Astrocyte of the cerebellum (primary cell): ENCODE measurements around the gene FCN1.
"Not testable (repeated sequence)": the region's sequence is repeated elsewhere in the genome, so short reads cannot be mapped to it uniquely, and the experiment has no call there.

ENCODE experiments used
- DNase-seq: peaks from one replicate; pipeline ENCODE4 v3.0.0-alpha.2; 2011; ENCODE audit warnings: low read depth
- H3K4me3 ChIP-seq: 2 replicates; pipeline ENCODE4 v1.5.1; 2011; ENCODE audit warnings: mild to moderate bottlenecking, low read depth, low read length, moderate library complexity
- in situ Hi-C: cut with HindIII; loops from 2 replicates; pipeline ENCODE4 v1.10.0; 2017; ENCODE audit warnings: low sequenced_read_pairs
- TF ChIP-seq, protein P1 (sequence below): IDR thresholded peaks from 2 replicates; pipeline ENCODE4 v1.5.1; 2012; ENCODE audit warnings: low read length, low read depth, moderate library complexity, mild to moderate bottlenecking; ENCODE audit errors: missing control alignments

FCN1 gene

DNA sequence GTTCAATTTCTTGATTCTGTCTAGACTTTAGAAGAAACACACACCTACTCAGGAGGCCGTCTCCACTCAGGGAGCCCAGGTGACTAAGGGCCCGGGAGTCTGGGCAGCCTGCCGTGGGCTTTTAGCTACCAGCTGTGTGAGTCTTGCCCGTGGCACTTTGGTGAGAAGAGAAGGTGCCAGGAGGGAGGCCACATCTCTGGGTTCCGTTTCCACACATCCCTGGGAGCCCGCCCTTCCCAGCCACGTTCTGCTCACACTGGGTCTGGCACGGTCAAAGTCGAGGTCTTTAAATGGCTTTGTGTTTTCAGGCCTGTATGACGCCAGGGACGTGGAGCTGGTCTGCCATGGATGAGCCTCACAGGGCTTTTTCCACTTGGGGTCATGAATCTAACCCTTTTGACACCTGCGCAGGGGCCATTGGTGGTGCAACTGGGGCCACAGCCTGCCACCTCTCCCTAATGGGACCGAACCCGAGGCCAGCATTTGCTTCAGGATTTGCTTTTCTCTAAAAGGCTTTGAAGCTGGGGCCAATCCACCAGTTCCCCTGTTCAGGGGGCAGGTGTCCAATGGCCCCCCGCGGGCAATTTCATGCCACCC lies 54.3 kb downstream of the FCN1 start:
- no peak for DNase-seq
- in situ Hi-C loops: no loop called here
- no peak overlapping the region for H3K4me3 ChIP-seq
- TF ChIP-seq, protein P1, sequence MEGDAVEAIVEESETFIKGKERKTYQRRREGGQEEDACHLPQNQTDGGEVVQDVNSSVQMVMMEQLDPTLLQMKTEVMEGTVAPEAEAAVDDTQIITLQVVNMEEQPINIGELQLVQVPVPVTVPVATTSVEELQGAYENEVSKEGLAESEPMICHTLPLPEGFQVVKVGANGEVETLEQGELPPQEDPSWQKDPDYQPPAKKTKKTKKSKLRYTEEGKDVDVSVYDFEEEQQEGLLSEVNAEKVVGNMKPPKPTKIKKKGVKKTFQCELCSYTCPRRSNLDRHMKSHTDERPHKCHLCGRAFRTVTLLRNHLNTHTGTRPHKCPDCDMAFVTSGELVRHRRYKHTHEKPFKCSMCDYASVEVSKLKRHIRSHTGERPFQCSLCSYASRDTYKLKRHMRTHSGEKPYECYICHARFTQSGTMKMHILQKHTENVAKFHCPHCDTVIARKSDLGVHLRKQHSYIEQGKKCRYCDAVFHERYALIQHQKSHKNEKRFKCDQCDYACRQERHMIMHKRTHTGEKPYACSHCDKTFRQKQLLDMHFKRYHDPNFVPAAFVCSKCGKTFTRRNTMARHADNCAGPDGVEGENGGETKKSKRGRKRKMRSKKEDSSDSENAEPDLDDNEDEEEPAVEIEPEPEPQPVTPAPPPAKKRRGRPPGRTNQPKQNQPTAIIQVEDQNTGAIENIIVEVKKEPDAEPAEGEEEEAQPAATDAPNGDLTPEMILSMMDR: no peak

DNA sequence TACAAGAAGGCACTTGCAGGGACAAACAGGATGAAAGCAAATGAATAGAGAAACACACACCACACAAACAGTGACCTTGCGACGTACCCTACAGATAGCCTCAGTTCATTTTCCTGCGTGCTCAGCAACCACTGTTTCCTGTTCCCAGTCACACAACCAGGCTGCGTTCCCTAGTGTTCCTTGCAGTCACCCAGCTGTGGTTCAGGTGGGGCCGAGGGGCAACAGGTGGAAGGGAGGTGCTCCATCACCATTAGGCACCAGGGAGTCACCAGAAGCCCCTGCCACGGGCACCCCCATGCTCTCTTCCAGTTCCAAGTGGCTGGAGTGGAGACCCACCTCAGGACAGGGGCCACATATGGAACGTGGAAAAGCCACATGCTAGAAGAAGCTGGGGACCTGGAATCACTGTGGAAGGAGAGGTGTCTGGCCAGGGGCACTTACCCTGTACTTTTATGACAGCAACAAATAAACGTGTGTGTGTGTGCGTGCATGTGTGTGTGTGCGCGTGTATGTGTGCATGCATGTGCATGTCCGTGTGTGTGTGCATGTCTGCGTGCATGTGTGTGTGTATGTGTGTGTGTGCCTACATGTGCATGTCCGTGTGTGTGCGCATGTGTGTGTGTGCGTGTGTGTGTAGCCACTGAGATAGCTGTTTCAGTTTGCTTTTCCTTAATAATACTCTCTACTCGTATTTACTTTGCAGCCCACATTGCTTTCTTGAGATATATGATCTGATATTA lies 55.9 kb downstream of the FCN1 start:
- TF ChIP-seq, protein P1: no peak
- in situ Hi-C loops: no loop called here

DNA sequence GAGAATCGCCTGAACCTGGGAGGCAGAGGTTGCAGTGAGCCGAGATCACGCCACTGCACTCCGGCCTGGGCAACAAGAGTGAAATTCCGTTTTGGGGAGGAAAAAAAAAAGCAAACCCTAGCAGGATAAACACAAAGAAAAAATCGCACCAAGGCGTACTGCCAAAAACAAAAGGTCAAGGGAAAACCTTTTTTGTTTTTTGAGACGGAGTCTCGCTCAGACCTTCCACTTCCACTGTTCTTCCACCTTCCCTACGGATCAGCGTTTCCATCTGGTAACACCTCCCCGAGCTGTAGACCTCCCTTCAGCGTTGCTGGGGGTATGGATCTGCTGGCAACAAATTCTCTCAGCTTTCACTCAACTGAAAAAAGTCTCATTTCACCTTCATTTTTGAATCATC lies 57.2 kb downstream of the FCN1 start:
- TF ChIP-seq, protein P1: no peak
- in situ Hi-C loops: no loop called here

More for the DNA sequence above, 55.9 kb downstream of the FCN1 start:
- no peak for DNase-seq
- H3K4me3 ChIP-seq: no peak overlapping the region

DNA sequence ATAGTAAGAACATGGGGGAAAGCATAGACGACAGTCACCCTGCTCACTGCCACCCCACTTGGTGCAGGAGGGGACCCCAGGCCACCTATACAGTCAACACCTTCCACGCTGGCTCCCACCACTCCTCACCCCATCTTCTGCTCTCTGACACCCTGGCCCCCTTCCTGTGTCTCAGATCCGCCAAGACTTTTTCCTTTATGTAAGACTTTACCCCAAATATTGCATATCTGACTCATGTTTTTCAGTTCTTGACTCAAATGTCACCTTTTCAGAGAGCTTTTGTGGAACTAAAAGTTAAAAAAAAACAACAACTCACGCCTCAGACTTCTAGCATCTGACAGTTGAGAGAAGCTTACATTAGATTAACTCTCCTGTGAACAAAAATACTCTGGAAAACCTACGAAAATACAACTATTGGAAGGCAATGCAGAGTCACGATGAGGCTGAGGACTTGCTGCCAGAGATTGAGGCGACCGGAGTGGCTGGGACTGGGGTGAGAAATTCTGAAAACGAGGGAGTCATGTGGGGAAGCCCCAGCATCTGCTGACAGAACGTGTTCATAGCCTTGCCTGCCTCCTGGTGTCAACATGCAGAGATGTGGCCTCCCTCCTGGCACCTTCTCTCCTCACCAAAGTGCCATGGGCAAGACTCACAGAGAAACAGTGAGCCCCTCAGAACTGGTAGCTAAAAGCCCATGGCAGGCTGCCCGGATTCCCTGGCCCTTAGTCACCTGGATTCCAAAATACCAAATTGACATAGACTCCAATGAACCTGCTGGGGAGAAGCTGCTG lies 59.5 kb downstream of the FCN1 start:
- H3K4me3 ChIP-seq: no peak overlapping the region
- in situ Hi-C loops: no loop called here
- DNase-seq: peak; percentile 33
- TF ChIP-seq, protein P1: peak; percentile 19

More for the DNA sequence above, 57.2 kb downstream of the FCN1 start:
- H3K4me3 ChIP-seq: no peak overlapping the region
- DNase-seq: no peak

DNA sequence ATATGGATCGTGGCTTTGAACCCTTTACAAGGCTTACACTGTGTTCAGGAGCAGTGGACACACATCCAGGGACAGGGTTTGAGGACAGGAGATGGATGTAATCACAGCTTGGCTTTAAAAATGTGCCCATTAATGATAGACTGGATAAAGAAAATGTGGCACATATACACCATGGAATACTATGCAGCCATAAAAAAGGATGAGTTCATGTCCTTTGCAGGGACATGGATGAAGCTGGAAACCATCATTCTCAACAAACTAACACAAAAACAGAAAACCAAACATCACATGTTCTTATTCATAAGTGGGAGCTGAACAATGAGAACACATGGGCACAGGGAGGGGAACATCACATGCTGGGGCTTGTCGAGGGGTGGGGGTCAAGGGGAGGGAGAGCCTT lies 60.3 kb downstream of the FCN1 start:
- H3K4me3 ChIP-seq, in situ Hi-C loops, DNase-seq: not testable (repeated sequence)

DNA sequence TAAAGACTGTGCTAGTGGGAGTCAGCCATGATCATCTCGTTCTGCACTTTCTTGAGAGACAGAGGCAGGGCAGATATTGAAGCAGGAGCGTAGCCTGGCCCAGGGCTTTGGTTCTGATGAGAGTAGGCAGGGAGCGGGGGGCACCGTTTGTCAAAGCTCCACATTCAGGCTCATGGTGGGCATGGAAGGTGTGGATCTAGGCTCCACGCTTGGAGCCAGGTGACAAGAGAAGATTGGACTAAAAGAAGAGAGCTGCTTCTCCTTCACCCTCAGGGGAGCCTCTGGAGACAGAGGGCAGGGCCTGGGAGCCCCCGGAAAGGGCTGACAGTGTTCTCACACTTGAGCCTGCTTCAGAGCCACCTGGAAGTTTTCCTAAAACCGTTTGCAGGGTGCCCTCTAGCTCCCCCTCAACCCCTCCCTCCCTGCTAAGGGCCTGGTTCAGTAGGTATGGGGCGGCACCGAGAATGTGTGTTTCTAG lies 61.8 kb downstream of the FCN1 start:
- in situ Hi-C loops: no loop called here
- no peak for DNase-seq
- no peak overlapping the region for H3K4me3 ChIP-seq
- TF ChIP-seq, protein P1: no peak
